ENCODE data around the gene CD300LF. TPM values are rescaled to one million over a fixed set of nuclear protein-coding genes. Genes with fewer than 3 reads are reported as not detected.
A peak's percentile ranks its signal among the peaks of the same experiment; 100 is the strongest.

Gene CD300LF
- total RNA-seq, 4 donors from 2014 or later, result 1.1 to 1.7 TPM; not detected in 2

GRCh38 chr17:74759243-74759801 lies 46.6 kb upstream of the CD300LF start:
- H3K27me3 ChIP-seq, result no peaks in the 10 kb centered on the region
- H3K27ac ChIP-seq, result peak overlapping the region; percentile 36 to 88 (median 68)
- H3K4me3 ChIP-seq, result peak overlapping the region in 2 of 4 donors; percentile 26 to 32
- H3K36me3 ChIP-seq, result peaks cover 0 to 4% (median 0%) of the 10 kb centered on the region in 3 donors
- H3K4me1 ChIP-seq, result peaks cover 36 to 85% (median 41%) of the 10 kb centered on the region in 4 donors
- H3K9me3 ChIP-seq, result no peaks in the 10 kb centered on the region
- DNase-seq, result peak; percentile 63 to 84 (median 76)
- no peak for TF ChIP-seq POLR2A (IDR thresholded peaks at IDR 0.05)
- TF ChIP-seq, protein P1, sequence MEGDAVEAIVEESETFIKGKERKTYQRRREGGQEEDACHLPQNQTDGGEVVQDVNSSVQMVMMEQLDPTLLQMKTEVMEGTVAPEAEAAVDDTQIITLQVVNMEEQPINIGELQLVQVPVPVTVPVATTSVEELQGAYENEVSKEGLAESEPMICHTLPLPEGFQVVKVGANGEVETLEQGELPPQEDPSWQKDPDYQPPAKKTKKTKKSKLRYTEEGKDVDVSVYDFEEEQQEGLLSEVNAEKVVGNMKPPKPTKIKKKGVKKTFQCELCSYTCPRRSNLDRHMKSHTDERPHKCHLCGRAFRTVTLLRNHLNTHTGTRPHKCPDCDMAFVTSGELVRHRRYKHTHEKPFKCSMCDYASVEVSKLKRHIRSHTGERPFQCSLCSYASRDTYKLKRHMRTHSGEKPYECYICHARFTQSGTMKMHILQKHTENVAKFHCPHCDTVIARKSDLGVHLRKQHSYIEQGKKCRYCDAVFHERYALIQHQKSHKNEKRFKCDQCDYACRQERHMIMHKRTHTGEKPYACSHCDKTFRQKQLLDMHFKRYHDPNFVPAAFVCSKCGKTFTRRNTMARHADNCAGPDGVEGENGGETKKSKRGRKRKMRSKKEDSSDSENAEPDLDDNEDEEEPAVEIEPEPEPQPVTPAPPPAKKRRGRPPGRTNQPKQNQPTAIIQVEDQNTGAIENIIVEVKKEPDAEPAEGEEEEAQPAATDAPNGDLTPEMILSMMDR (IDR thresholded peaks at IDR 0.05), result peak in 4 of 6 experiments; percentile 3 to 31 (median 18)

DNA sequence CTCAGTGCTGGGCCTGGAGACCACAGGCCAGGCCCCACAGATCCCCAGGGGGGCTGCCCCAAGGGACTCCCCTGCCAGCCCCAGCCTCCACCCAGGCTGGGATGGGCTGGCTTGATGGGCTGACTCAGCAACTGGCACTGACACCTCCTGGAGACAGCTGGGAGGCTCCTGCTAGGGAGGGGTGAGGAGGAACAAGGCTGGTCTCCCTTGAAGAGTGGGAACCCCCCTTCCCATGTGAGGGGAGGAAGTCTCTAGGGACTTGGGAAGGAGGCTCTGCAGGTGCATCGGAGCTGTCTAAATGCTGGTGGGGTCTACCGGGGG lies 46.1 kb upstream of the CD300LF start:
- TF ChIP-seq, protein P1 (IDR thresholded peaks at IDR 0.05), result no peak
- no peak for TF ChIP-seq POLR2A (IDR thresholded peaks at IDR 0.05)
- Histone ChIP-seq H3K27me3 (no peaks in the 10 kb centered on the region), H3K36me3 (peaks cover 0 to 4% (median 0%) of the 10 kb centered on the region in 3 donors), H3K9me3 (no peaks in the 10 kb centered on the region), H3K4me1 (peaks cover 36 to 86% (median 41%) of the 10 kb centered on the region in 4 donors), H3K27ac (peak overlapping the region; percentile 36 to 88 (median 68)), H3K4me3 (peak overlapping the region in 2 of 4 donors; percentile 26 to 32)
- peak in 2 of 3 donors; percentile 75 to 77 for DNase-seq

DNA sequence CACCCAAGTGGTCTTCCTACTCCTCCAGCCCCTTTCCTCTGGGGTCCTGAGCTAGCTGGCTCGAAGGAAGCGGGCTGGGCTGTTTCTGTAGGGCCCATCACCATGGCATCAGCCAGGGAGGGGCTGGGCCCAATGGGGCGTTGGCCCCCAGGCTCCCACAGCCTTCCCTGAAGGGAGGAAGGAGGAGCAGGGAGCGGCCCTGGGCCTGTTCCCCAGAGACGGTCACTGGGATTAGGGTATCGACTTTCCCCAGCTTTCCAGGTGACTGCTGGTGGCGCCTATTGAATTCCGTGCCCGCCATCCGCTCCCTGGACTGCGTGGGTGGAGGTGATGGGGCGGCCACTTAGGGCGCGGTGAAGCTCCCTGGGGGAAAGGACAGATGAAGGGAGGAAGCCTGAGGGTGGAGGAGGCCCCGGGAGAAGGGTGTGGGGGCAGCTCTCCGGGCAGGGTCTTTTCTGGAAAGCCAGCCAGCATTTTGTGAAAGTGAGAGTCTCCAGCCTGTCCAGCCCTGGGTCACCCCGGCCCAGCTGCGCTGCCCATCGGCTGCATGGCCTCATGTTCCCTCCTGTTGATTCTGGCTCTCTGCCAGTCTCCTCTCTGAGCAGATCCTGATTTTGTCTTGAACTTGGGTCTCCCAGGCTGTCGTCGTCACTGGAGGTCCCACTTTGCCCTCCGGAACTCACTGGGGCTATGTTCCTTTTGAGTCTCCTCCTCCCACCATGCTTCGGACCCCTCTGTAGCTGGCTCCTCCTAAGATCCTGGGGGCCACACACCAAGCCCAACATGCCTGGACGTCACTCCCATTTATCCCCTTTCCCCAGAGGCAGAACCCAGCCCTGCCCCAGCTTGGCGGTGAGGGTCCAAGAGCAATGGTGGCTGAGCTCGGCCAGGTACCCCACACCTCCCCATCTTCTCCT lies 45.5 kb upstream of the CD300LF start:
- no peaks in the 10 kb centered on the region for H3K27me3 ChIP-seq
- H3K9me3 ChIP-seq, result no peaks in the 10 kb centered on the region
- H3K36me3 ChIP-seq, result peaks cover 0 to 4% (median 0%) of the 10 kb centered on the region in 3 donors
- TF ChIP-seq, protein P1 (IDR thresholded peaks at IDR 0.05), result no peak
- no peak for TF ChIP-seq POLR2A (IDR thresholded peaks at IDR 0.05)
- peak in 1 of 3 donors; percentile 74 for DNase-seq
- H3K4me3 ChIP-seq, result peak overlapping the region in 2 of 4 donors; percentile 26 to 32
- peak overlapping the region; percentile 36 to 88 (median 68) for H3K27ac ChIP-seq
- H3K4me1 ChIP-seq, result peaks cover 36 to 87% (median 40%) of the 10 kb centered on the region in 4 donors

DNA sequence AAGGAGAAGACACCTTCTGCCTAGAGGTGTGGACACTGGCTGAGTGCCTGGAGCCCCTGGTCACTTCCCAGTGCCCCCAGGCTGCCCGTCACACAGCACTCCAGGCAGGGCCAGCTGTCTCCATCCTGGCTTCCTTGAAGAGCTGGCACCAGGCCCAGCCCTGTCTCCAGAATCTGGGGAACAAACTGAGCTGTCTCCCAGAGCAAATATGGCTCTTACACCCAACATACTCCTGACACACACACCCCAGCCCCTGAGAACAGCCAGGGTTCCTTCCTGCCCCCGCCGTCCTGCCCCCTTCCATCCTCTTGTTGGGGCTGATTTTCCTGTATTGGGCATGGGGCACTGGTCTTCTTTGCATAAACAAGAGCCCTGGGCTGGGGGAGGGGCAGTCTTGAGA lies 44.8 kb upstream of the CD300LF start:
- peak overlapping the region in 2 of 4 donors; percentile 25 to 32 for H3K4me3 ChIP-seq
- no peaks in the 10 kb centered on the region for H3K9me3 ChIP-seq
- peak overlapping the region; percentile 31 to 88 (median 55) for H3K27ac ChIP-seq
- no peaks in the 10 kb centered on the region for H3K27me3 ChIP-seq
- H3K36me3 ChIP-seq, result peaks cover 0 to 4% (median 0%) of the 10 kb centered on the region in 3 donors
- TF ChIP-seq, protein P1 (IDR thresholded peaks at IDR 0.05), result no peak
- TF ChIP-seq POLR2A (IDR thresholded peaks at IDR 0.05), result no peak
- peak in 1 of 3 donors; percentile 64 for DNase-seq
- H3K4me1 ChIP-seq, result peaks cover 35 to 91% (median 42%) of the 10 kb centered on the region in 4 donors

DNA sequence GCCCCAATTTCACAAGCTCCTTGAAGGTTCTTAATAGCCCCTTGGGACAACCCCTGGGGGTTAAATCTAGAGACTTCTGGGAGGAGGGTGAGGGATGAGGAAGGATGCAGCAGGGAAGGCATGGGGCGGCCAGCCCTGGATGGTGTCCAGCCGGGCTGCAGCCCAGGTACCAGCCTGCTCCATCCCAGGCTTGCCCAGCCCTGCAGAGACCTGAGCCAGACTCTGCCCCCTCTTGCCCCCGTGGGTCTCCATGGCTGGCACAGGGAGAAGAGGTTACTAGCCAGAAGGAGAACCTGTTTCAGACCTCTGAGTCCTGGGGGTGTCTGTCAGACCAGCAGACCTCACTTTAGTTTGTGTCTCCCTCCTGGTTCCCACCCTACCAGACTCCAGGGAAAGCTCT lies 44.2 kb upstream of the CD300LF start:
- TF ChIP-seq, protein P1 (IDR thresholded peaks at IDR 0.05), result no peak
- TF ChIP-seq POLR2A (IDR thresholded peaks at IDR 0.05), result no peak
- Histone ChIP-seq H3K36me3 (peaks cover 0 to 4% (median 0%) of the 10 kb centered on the region in 3 donors), H3K27me3 (no peaks in the 10 kb centered on the region), H3K4me3 (no peak overlapping the region), H3K9me3 (no peaks in the 10 kb centered on the region), H3K27ac (peak overlapping the region; percentile 31 to 88 (median 55)), H3K4me1 (peaks cover 35 to 96% (median 45%) of the 10 kb centered on the region in 4 donors)
- no peak for DNase-seq
